BE2C (cell line): Measurements from ENCODE around the gene ARHGAP23.
A peak's percentile ranks its signal among the peaks of the same experiment; 100 is the strongest.

Experiments used
- DNase-seq: peaks from one replicate; pipeline ENCODE4 v3.0.0-alpha.2; 2020
- H3K27me3 ChIP-seq: fragments of 250-450 bp; sonication (Bioruptor Pico); 2 replicates; pipeline ENCODE4 v1.5.1; 2020; ENCODE audit warnings: mild to moderate bottlenecking
- H3K36me3 ChIP-seq: fragments of 250-450 bp; sonication (Bioruptor Pico); 2 replicates; pipeline ENCODE4 v1.5.1; 2020; ENCODE audit warnings: mild to moderate bottlenecking
- H3K4me1 ChIP-seq: fragments of 250-450 bp; sonication (Bioruptor Pico); 2 replicates; pipeline ENCODE4 v1.5.1; 2020
- H3K4me3 ChIP-seq: 2 replicates; pipeline ENCODE4 v1.5.1; 2011; ENCODE audit warnings: low read depth, low read length
- H3K9me3 ChIP-seq: fragments of 250-450 bp; sonication (Bioruptor Pico); 2 replicates; pipeline ENCODE4 v1.5.1; 2020
- CTCF ChIP-seq: IDR thresholded peaks from 2 replicates; pipeline ENCODE4 v1.5.1; 2012; ENCODE audit warnings: mild to moderate bottlenecking, low read depth, low read length

Gene ARHGAP23

DNA sequence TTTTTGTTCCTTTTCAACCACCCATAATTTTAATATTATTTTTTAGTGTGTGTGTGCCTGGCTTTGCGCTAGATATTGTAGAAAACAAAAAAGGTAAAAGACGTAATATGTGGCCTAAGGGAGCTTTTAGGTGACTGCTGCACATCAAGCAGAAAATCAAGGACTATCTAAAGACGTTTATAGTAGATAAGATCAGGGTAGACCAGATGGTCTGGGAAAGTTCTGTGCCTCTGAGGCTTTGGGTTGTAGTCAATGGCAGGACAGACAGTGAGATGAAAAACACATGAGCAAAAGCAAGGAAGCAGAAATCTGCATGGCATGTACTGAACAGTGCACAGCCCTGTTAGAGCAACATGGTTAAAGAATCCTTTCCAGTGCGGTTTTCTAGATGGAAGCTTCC lies 26.8 kb upstream of the ARHGAP23 start:
- Histone ChIP-seq H3K27me3 (no peaks in the 10 kb centered on the region), H3K4me1 (peaks cover 11% of the 10 kb centered on the region), H3K9me3 (peaks cover 2% of the 10 kb centered on the region; the same call in 1 of the 2 replicates), H3K36me3 (peaks cover 24% of the 10 kb centered on the region), H3K4me3 (no peak overlapping the region)
- no peak for TF ChIP-seq CTCF
- no peak for DNase-seq

- peaks cover 2% of the 10 kb centered on the region; the same call in 1 of the 2 replicates for H3K9me3 ChIP-seq
- DNase-seq = no peak
- H3K4me3 ChIP-seq = no peak overlapping the region
- H3K36me3 ChIP-seq = peaks cover 24% of the 10 kb centered on the region
- H3K27me3 ChIP-seq = no peaks in the 10 kb centered on the region
- H3K4me1 ChIP-seq = peaks cover 11% of the 10 kb centered on the region
- TF ChIP-seq CTCF = peak; percentile 4; the same call in 1 of the 2 replicates
Observed at GRCh38 chr17:38402897-38403296, 25.4 kb upstream of the ARHGAP23 start.

DNA sequence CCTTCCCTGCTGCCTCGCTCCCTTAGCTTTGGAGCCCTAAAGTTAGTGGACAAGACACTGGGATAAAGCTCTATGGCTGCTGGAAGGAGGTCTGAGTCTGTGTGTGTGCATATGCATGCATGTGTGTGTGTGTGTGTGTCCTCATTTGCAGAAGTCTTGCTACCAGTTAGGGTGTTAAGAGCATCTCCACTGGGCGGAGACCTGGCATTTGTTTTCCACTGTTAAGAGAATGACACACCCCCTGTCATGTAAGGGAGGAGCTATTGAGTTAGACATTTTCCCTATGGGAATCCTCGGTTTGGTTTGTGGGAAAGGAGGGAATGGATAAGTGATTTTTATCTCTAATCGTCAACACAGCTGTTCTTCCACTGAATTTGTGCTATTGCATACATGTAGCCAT lies 24.8 kb upstream of the ARHGAP23 start:
- H3K4me3 ChIP-seq = no peak overlapping the region
- peaks cover 24% of the 10 kb centered on the region for H3K36me3 ChIP-seq
- no peak for DNase-seq
- no peaks in the 10 kb centered on the region for H3K27me3 ChIP-seq
- H3K9me3 ChIP-seq = peaks cover 2% of the 10 kb centered on the region; the same call in 1 of the 2 replicates
- TF ChIP-seq CTCF = no peak
- H3K4me1 ChIP-seq = peaks cover 11% of the 10 kb centered on the region

GRCh38 chr17:38404174-38404943 lies 23.9 kb upstream of the ARHGAP23 start:
- H3K27me3 ChIP-seq = no peaks in the 10 kb centered on the region
- H3K9me3 ChIP-seq = peaks cover 2% of the 10 kb centered on the region; the same call in 1 of the 2 replicates
- H3K4me1 ChIP-seq = peaks cover 11% of the 10 kb centered on the region
- H3K4me3 ChIP-seq = no peak overlapping the region
- peaks cover 21% of the 10 kb centered on the region for H3K36me3 ChIP-seq
- TF ChIP-seq CTCF = no peak
- no peak for DNase-seq

DNA sequence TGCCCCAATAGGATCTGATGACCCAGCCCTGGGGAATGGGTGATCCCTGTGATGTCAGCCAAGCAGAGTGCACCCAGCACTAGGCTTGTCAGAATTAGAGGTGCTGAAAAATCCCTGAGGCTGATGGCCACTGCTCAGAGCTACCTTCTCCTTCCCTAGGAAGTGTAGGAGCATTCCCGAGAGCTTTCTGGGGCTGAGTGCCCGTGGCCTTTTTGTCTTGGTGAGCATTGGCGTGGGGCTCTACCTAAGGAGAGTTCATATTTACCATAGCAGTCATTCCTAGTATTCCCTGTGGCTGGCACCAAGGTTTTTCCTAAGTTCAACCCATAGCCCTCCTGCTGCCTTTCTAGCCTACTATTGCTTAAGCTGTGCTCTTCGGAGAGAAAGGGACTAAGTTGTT lies 22.6 kb upstream of the ARHGAP23 start:
- Histone ChIP-seq H3K4me3 (no peak overlapping the region), H3K9me3 (peaks cover 2% of the 10 kb centered on the region; the same call in 1 of the 2 replicates), H3K36me3 (peaks cover 8% of the 10 kb centered on the region), H3K4me1 (peaks cover 11% of the 10 kb centered on the region), H3K27me3 (no peaks in the 10 kb centered on the region)
- TF ChIP-seq CTCF = no peak
- no peak for DNase-seq

- no peak for TF ChIP-seq CTCF
Observed at GRCh38 chr17:38410201-38410600, 18.1 kb upstream of the ARHGAP23 start.

More at GRCh38 chr17:38410201-38410600, 18.1 kb upstream of the ARHGAP23 start:
- Histone ChIP-seq H3K27me3 (no peaks in the 10 kb centered on the region), H3K9me3 (no peaks in the 10 kb centered on the region), H3K4me1 (peaks cover 4% of the 10 kb centered on the region), H3K36me3 (no peaks in the 10 kb centered on the region), H3K4me3 (no peak overlapping the region)
- DNase-seq = no peak
